H1 (cell line): ENCODE measurements around the gene PHTF2. TPM values are rescaled to one million over a fixed set of nuclear protein-coding genes. Genes with fewer than 3 reads are reported as not detected.

Source experiments
- CTCF ChIA-PET: fragments of 300-600 bp; sonication (Branson Sonifier 250); formaldehyde crosslinking; loops from one replicate; lab custom pipeline; 2021; ENCODE audit not compliant: partially characterized antibody; lab: Charles Lee
- POLR2A ChIA-PET: fragments of 300-600 bp; sonication (Branson Sonifier 250); formaldehyde crosslinking; loops from one replicate; lab custom pipeline; 2021; ENCODE audit warnings: inconsistent platforms; ENCODE audit not compliant: partially characterized antibody; lab: Charles Lee
- DNase-seq, 2 experiments: peaks; one replicate each; pipeline versions ENCODE4 v3.0.0 to v3.0.0-alpha.2; 2010 to 2022; ENCODE audit warnings: low spot score in 2 of 2, low read depth in 1 of 2, mixed read lengths in 1 of 2
- FAIRE-seq: peaks from 2 replicates; lab custom pipeline; 2011; peaks lifted over from hg19 to GRCh38; lab: Jason Lieb, UNC
- H2AFZ ChIP-seq: 2 replicates; pipeline ENCODE4 v1.8.1; 2012; ENCODE audit warnings: low read length, inconsistent platforms
- H2AK5ac ChIP-seq: 2 replicates; pipeline ENCODE4 v1.6.1; 2013; ENCODE audit warnings: low read depth, low read length
- H2BK120ac ChIP-seq: replicated peaks from 2 replicates; pipeline ENCODE3; 2013; ENCODE audit warnings: low read depth, low read length, inconsistent platforms
- H2BK12ac ChIP-seq: 2 replicates; pipeline ENCODE4 v1.6.1; 2013; ENCODE audit warnings: low read depth, low read length
- H2BK15ac ChIP-seq: 2 replicates; pipeline ENCODE4 v1.6.1; 2013; ENCODE audit warnings: low read length
- H2BK20ac ChIP-seq: 2 replicates; pipeline ENCODE4 v1.6.1; 2013; ENCODE audit warnings: low read length
- H2BK5ac ChIP-seq: 2 replicates; pipeline ENCODE4 v1.6.1; 2013; ENCODE audit warnings: low read depth, low read length
- H3K14ac ChIP-seq: 2 replicates; pipeline ENCODE4 v1.6.1; 2013; ENCODE audit warnings: inconsistent platforms; ENCODE audit not compliant: insufficient read length
- H3K18ac ChIP-seq: 2 replicates; pipeline ENCODE4 v1.6.1; 2013; ENCODE audit warnings: low read length; ENCODE audit errors: extremely low read depth
- H3K23ac ChIP-seq: 2 replicates; pipeline ENCODE4 v1.6.1; 2013; ENCODE audit warnings: inconsistent platforms; ENCODE audit not compliant: insufficient read length
- H3K23me2 ChIP-seq: 2 replicates; pipeline ENCODE4 v1.6.1; 2013; ENCODE audit warnings: low read depth, low read length
- H3K27ac ChIP-seq: 2 replicates; pipeline ENCODE4 v1.6.1; 2011; ENCODE audit warnings: low read depth, low read length, inconsistent platforms
- H3K27me3 ChIP-seq, 4 experiments: replicated peaks in 1 of 4; 1 replicate in 1 of 4; 2 replicates in 3 of 4; pipeline versions ENCODE4 v1.6.1 to v1.8.1; 2011 to 2013; ENCODE audit warnings: low read length in 3 of 4, mild to moderate bottlenecking in 3 of 4, inconsistent platforms in 2 of 4, mixed read lengths in 2 of 4, moderate library complexity in 1 of 4; ENCODE audit not compliant: control insufficient read depth in 3 of 4, insufficient read depth in 3 of 4; ENCODE audit errors: extremely low read depth in 1 of 4
- H3K36me3 ChIP-seq, 4 experiments: 2 replicates each; pipeline versions ENCODE4 v1.6.1 to v1.8.1; 2011 to 2013; ENCODE audit warnings: mild to moderate bottlenecking in 4 of 4, low read length in 3 of 4, moderate library complexity in 2 of 4, control low read depth in 1 of 4, inconsistent platforms in 1 of 4; ENCODE audit not compliant: insufficient read depth in 4 of 4, control insufficient read depth in 2 of 4
- H3K4ac ChIP-seq: replicated peaks from 2 replicates; pipeline ENCODE3; 2013; ENCODE audit warnings: low read length, low read depth, mixed read lengths, inconsistent platforms; ENCODE audit not compliant: insufficient read length
- H3K4me1 ChIP-seq, 4 experiments: replicated peaks in 1 of 4; 1 replicate in 1 of 4; 2 replicates in 3 of 4; pipeline versions ENCODE4 v1.6.1 to v1.8.1; 2011 to 2013; ENCODE audit warnings: low read length in 3 of 4, inconsistent platforms in 2 of 4, mixed read lengths in 1 of 4; ENCODE audit not compliant: insufficient read depth in 4 of 4, control insufficient read depth in 3 of 4
- H3K4me2 ChIP-seq, 2 experiments: 2 replicates each; pipeline versions ENCODE4 v1.6.1 to v1.8.1; 2011 to 2013; ENCODE audit warnings: low read depth in 2 of 2, low read length in 2 of 2, control low read depth in 1 of 2, inconsistent platforms in 1 of 2, mild to moderate bottlenecking in 1 of 2; ENCODE audit not compliant: insufficient read depth in 1 of 2
- H3K4me3 ChIP-seq, 4 experiments: fragments of 200-600, 300-600 bp in 1 of 4; sonication (generic), shearing (Covaris generic), sonication (Bioruptor Twin) in 1 of 4; 2 replicates each; pipeline versions ENCODE4 v1.5.1 to v1.8.1; 2011 to 2016; ENCODE audit warnings: low read length in 4 of 4, low read depth in 3 of 4, control low read depth in 2 of 4, inconsistent platforms in 2 of 4, mild to moderate bottlenecking in 2 of 4, mixed read lengths in 1 of 4, moderate library complexity in 1 of 4; ENCODE audit not compliant: insufficient read depth in 2 of 4; ENCODE audit errors: extremely low read depth in 1 of 4
- H3K56ac ChIP-seq: replicated peaks from 2 replicates; pipeline ENCODE3; 2013; ENCODE audit warnings: low read depth, mild to moderate bottlenecking, mixed read lengths, low read length, inconsistent platforms; ENCODE audit not compliant: insufficient read length
- H3K79me1 ChIP-seq: 2 replicates; pipeline ENCODE4 v1.6.1; 2013; ENCODE audit warnings: low read depth, low read length, control low read depth
- H3K79me2 ChIP-seq, 2 experiments: 2 replicates each; pipeline versions ENCODE4 v1.6.1 to v1.8.1; 2012 to 2013; ENCODE audit warnings: low read length in 2 of 2, mild to moderate bottlenecking in 2 of 2, inconsistent platforms in 1 of 2; ENCODE audit not compliant: insufficient read depth in 2 of 2, control insufficient read depth in 1 of 2
- H3K9ac ChIP-seq, 4 experiments: replicated peaks in 1 of 4; 1 replicate in 1 of 4; 2 replicates in 3 of 4; pipeline versions ENCODE4 v1.6.1 to v1.8.1; 2011 to 2013; ENCODE audit warnings: low read depth in 3 of 4, low read length in 3 of 4, control low read depth in 2 of 4, mild to moderate bottlenecking in 2 of 4, moderate library complexity in 2 of 4, inconsistent platforms in 1 of 4; ENCODE audit errors: extremely low read depth in 1 of 4
- H3K9me3 ChIP-seq, 2 experiments: 2 replicates each; pipeline versions ENCODE4 v1.6.1 to v1.8.1; 2012 to 2013; ENCODE audit warnings: mild to moderate bottlenecking in 2 of 2, moderate library complexity in 2 of 2, control low read depth in 1 of 2, inconsistent platforms in 1 of 2, low read depth in 1 of 2, low read length in 1 of 2, mixed read lengths in 1 of 2; ENCODE audit not compliant: insufficient read depth in 2 of 2
- H4K20me1 ChIP-seq, 2 experiments: replicated peaks in 1 of 2; 2 replicates each; pipeline versions ENCODE3 to v1.8.1; 2011 to 2013; ENCODE audit warnings: inconsistent platforms in 2 of 2, low read length in 2 of 2, mild to moderate bottlenecking in 1 of 2; ENCODE audit not compliant: insufficient read depth in 2 of 2, control insufficient read depth in 1 of 2
- H4K5ac ChIP-seq: 2 replicates; pipeline ENCODE4 v1.6.1; 2013; ENCODE audit warnings: low read length, low read depth, mixed read lengths, inconsistent platforms; ENCODE audit not compliant: insufficient read length
- H4K8ac ChIP-seq: 2 replicates; pipeline ENCODE4 v1.8.0; 2013; ENCODE audit warnings: mild to moderate bottlenecking, moderate library complexity, low read length, inconsistent platforms; ENCODE audit not compliant: insufficient read depth; ENCODE audit errors: extremely low read depth
- H4K91ac ChIP-seq: replicated peaks from 2 replicates; pipeline ENCODE3; 2013; ENCODE audit warnings: low read length, mixed read lengths, inconsistent platforms; ENCODE audit not compliant: insufficient read length
- CHD1 ChIP-seq: IDR thresholded peaks from 2 replicates; pipeline ENCODE4 v1.6.1; 2012; ENCODE audit warnings: low read depth, low read length, improper control_type of control experiment
- EZH2 ChIP-seq: fragments of 200-600 bp; sonication (generic); IDR thresholded peaks from 2 replicates; pipeline ENCODE4 v1.7.1; 2012; ENCODE audit warnings: low read depth, mild to moderate bottlenecking, moderate library complexity, low read length, inconsistent platforms; ENCODE audit not compliant: severe bottlenecking
- FOSL1 ChIP-seq: IDR thresholded peaks from 2 replicates; pipeline ENCODE4 v1.6.1; 2011; ENCODE audit warnings: mild to moderate bottlenecking, low read depth, low read length, moderate library complexity; ENCODE audit not compliant: insufficient read depth
- PHF8 ChIP-seq: fragments of 200-600 bp; sonication (generic); conservative IDR thresholded peaks from 2 replicates; pipeline ENCODE4 v1.7.1; 2012; ENCODE audit warnings: low read depth, mild to moderate bottlenecking, inconsistent platforms, low read length, moderate library complexity
- polyA plus RNA-seq, 7 experiments: library from polyadenylated mRNA; depleted of rRNA in 3 of 7; stranded (reverse) in 5 of 7; unstranded in 2 of 7; fragments of >200 nt in 5 of 7; fragments of 200-250 nt in 2 of 7; gene quantifications; 1 replicate in 5 of 7; 2 replicates in 1 of 7; 4 replicates in 1 of 7; pipeline versions ENCODE4 v1.2.1 to v1.2.3, GENCODE V29; 2011 to 2013; ENCODE audit warnings: missing spikeins in 2 of 7, mixed read lengths in 2 of 7
- total RNA-seq: library from RNA; stranded (reverse); fragmentation: NEBNext Ultra II Directional; extraction: Animal tissue kit (Norgen Biotek cat#: 25700); gene quantifications from 2 replicates; pipeline ENCODE4 v1.2.1, GENCODE V29; 2021

Gene PHTF2
- total and polyA plus RNA-seq, 2 of the 8 experiments (the other 6 are each of a cell fraction or from before 2014, with no cell fraction given), result 9.0 to 25.4 TPM

DNA sequence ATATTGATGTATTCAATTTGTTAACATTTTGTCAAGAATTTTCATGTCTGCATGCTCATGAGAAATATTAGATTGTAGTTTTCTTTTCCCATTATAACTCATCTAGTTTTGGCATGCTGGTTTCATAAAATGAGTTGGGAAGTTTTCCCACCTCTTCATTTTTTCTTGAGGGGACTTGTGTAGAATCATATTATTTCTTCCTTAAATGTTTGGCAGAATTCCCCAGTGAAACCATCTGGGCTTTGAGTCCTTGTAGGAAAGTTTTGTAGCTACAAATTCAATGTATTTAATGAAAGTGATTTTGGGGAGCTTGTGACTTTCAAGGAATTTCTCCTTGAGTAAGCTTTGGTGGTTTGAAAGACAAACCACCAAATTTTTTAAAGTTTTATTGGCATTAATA, 173.2 kb downstream of the PHTF2 start:
- Histone ChIP-seq H3K4me3 (no peak overlapping the region), H3K23me2 (no peaks in the 10 kb centered on the region), H3K36me3 (no peaks in the 10 kb centered on the region), H3K14ac (no peak overlapping the region), H2BK20ac (no peak overlapping the region), H4K5ac (no peak overlapping the region), H2BK120ac (no peak overlapping the region), H2AK5ac (no peak overlapping the region), H4K8ac (no peak overlapping the region), H4K20me1 (no peaks in the 10 kb centered on the region), H2AFZ (no peak overlapping the region), H3K4me2 (no peak overlapping the region), H3K27ac (no peak overlapping the region), H3K9me3 (no peaks in the 10 kb centered on the region), H2BK12ac (no peak overlapping the region), H3K9ac (no peak overlapping the region), H2BK15ac (no peak overlapping the region), H3K56ac (no peak overlapping the region), H4K91ac (no peak overlapping the region), H3K27me3 (no peaks in the 10 kb centered on the region), H3K4me1 (no peaks in the 10 kb centered on the region), H2BK5ac (no peak overlapping the region), H3K4ac (no peak overlapping the region), H3K23ac (no peak overlapping the region), H3K18ac (no peak overlapping the region), H3K79me1 (no peaks in the 10 kb centered on the region), H3K79me2 (no peaks in the 10 kb centered on the region)
- ChIA-PET POLR2A (no interaction called here), CTCF (interaction anchor here (0.7 kb wide), 2 partner anchors 11 to 65 kb away, joined by 3 to 4 read pairs; no protein-coding TSS in a partner anchor)
- TF ChIP-seq EZH2 (no peak), CHD1 (no peak), FOSL1 (no peak), PHF8 (no peak)
- no peak for DNase-seq
- FAIRE-seq, result no peak
